Thyroid gland (tissue), 4 donors: Measurements from ENCODE around the gene TRPM2.

Experiments
- CTCF ChIP-seq, 6 experiments: fragments of 200-600 bp in 3 of 6; fragments of 450-650 bp in 3 of 6; sonication (generic) in 3 of 6; IDR thresholded peaks; one replicate each; pipeline ENCODE4 v1.5.1; 2016 to 2019; ENCODE audit warnings: antibody characterized with exemption in 6 of 6, mild to moderate bottlenecking in 2 of 6, inconsistent platforms in 1 of 6, moderate library complexity in 1 of 6
- POLR2A ChIP-seq, 2 donors: fragments of 450-650 bp; IDR thresholded peaks; one replicate each; pipeline ENCODE4 v1.6.1; 2017; ENCODE audit warnings: antibody characterized with exemption in 2 of 2, mild to moderate bottlenecking in 2 of 2, moderate library complexity in 1 of 2

DNA sequence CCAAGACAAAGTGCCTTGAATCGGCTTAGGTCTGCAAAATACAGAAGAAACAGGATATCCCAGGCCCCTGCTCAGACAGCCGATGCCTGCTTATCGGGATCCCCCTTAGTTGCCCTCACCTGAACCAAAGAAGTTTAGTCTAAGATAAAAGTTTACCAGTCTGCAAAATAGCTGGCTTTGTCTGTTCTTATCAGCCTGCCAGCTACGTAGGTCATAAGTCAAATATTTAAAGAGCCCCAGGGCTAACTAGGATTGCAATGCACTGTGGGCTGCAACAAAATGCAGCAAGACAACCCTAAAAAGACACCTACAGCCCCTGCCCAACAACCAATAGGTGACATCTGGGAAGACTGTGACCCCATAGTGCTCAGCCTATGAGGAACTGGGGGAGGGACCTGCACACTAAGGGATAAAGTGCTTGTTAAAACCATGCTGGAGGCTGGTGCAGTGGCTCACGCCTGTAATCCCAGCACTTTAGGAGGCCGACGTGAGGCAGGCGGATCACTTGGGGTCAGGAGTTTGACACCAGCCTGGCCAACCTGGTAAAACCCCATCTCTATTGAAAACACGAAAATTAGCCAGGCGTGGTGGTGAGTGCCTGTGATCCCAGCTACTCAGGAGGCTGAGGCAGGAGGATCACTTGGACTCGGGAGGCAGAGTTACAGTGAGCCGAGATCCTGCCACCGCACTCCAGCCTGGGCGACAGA lies 129.3 kb downstream of the TRPM2 start:
- no peak for TF ChIP-seq CTCF (IDR thresholded peaks at IDR 0.05)
- TF ChIP-seq POLR2A (IDR thresholded peaks at IDR 0.05): no peak
